Endothelial cell of umbilical vein (primary cell): ENCODE results near the gene FAM118A. TPM values are rescaled to one million over a fixed set of nuclear protein-coding genes. Genes with fewer than 3 reads are reported as not detected.

Experiments used
- BruUV-seq: library from RNA; stranded (reverse); fragments of 400-500 nt; replicated peaks from 2 replicates; lab custom pipeline; 2021; lab: Mats Ljungman, UMichigan
- CTCF ChIA-PET: fragments of 300-600, 350-600 bp; sonication (Branson Sonifier 250); formaldehyde crosslinking; loops from one replicate; lab custom pipeline; 2021; ENCODE audit warnings: antibody characterized with exemption, inconsistent platforms; lab: Charles Lee
- POLR2A ChIA-PET: fragments of 300-600, 350-600 bp; sonication (Branson Sonifier 250); formaldehyde crosslinking; loops from one replicate; lab custom pipeline; 2021; ENCODE audit warnings: antibody characterized with exemption, inconsistent platforms; lab: Charles Lee
- DNase-seq: peaks from one replicate; pipeline ENCODE4 v3.0.0-alpha.2; 2011; ENCODE audit warnings: low read depth, low spot score
- FAIRE-seq: peaks from 2 replicates; lab custom pipeline; 2011; peaks lifted over from hg19 to GRCh38; lab: Jason Lieb, UNC
- H2AFZ ChIP-seq: 2 replicates; pipeline ENCODE4 v1.6.0; 2012; ENCODE audit warnings: low read depth, low read length, control low read depth, inconsistent platforms
- H3K27ac ChIP-seq: 2 replicates; pipeline ENCODE4 v1.5.1; 2011; ENCODE audit warnings: low read depth, mild to moderate bottlenecking, control low read depth, low read length, moderate library complexity; ENCODE audit not compliant: insufficient read depth
- H3K27me3 ChIP-seq, 2 experiments: 2 replicates each; pipeline versions ENCODE4 v1.6.0 to v1.6.1; 2011; ENCODE audit warnings: low read length in 2 of 2, mixed read lengths in 1 of 2; ENCODE audit not compliant: control insufficient read depth in 2 of 2, insufficient read depth in 2 of 2
- H3K36me3 ChIP-seq, 2 experiments: 2 replicates in 1 of 2; 3 replicates in 1 of 2; pipeline ENCODE4 v1.5.1; 2011; ENCODE audit warnings: low read length in 2 of 2, mild to moderate bottlenecking in 1 of 2, moderate library complexity in 1 of 2; ENCODE audit not compliant: control insufficient read depth in 2 of 2, insufficient read depth in 2 of 2; ENCODE audit errors: extremely low read depth in 1 of 2
- H3K4me1 ChIP-seq: 3 replicates; pipeline ENCODE4 v1.5.1; 2011; ENCODE audit warnings: mild to moderate bottlenecking, low read length; ENCODE audit not compliant: control insufficient read depth, insufficient read depth; ENCODE audit errors: extremely low read depth
- H3K4me2 ChIP-seq: 2 replicates; pipeline ENCODE4 v1.6.1; 2011; ENCODE audit warnings: low read length, control low read depth, mixed read lengths; ENCODE audit not compliant: insufficient read depth
- H3K4me3 ChIP-seq, 3 experiments: fragments of 200-600 bp in 1 of 3; sonication (generic), shearing (Covaris generic) in 1 of 3; replicated peaks in 1 of 3; 2 replicates each; pipeline ENCODE4 v1.5.1; 2011 to 2016; ENCODE audit warnings: control low read depth in 3 of 3, low read length in 3 of 3, mild to moderate bottlenecking in 2 of 3, inconsistent platforms in 1 of 3, low read depth in 1 of 3, moderate library complexity in 1 of 3; ENCODE audit not compliant: insufficient read depth in 1 of 3
- H3K79me2 ChIP-seq: 2 replicates; pipeline ENCODE4 v1.6.0; 2012; ENCODE audit warnings: low read length, inconsistent platforms; ENCODE audit not compliant: control insufficient read depth, insufficient read depth
- H3K9ac ChIP-seq: replicated peaks from 2 replicates; pipeline ENCODE3; 2011; ENCODE audit warnings: low read length, control low read depth; ENCODE audit not compliant: insufficient read depth; ENCODE audit errors: extremely low read depth
- H3K9me1 ChIP-seq: replicated peaks from 3 replicates; pipeline ENCODE4 v1.6.0; 2011; ENCODE audit warnings: mild to moderate bottlenecking, low read length; ENCODE audit not compliant: control insufficient read depth, insufficient read depth; ENCODE audit errors: extremely low read depth
- H3K9me3 ChIP-seq: replicated peaks from 2 replicates; pipeline ENCODE4 v1.5.1; 2012; ENCODE audit warnings: low read length, inconsistent platforms; ENCODE audit not compliant: control insufficient read depth, insufficient read depth
- H4K20me1 ChIP-seq: replicated peaks from 2 replicates; pipeline ENCODE3; 2011; ENCODE audit warnings: mild to moderate bottlenecking, low read length; ENCODE audit not compliant: control insufficient read depth, insufficient read depth; ENCODE audit errors: extremely low read depth
- EZH2 ChIP-seq: IDR thresholded peaks from 2 replicates; pipeline ENCODE4 v1.6.1; 2012; ENCODE audit warnings: borderline replicate concordance, low read depth, mild to moderate bottlenecking, moderate library complexity, low read length, inconsistent platforms; ENCODE audit not compliant: severe bottlenecking
- FOS ChIP-seq: IDR thresholded peaks from 2 replicates; pipeline ENCODE4 v1.6.1; 2011; ENCODE audit warnings: mild to moderate bottlenecking, low read length, moderate library complexity, borderline replicate concordance; ENCODE audit not compliant: insufficient read depth
- GATA2 ChIP-seq: IDR thresholded peaks from 2 replicates; pipeline ENCODE4 v1.7.0; 2011; ENCODE audit warnings: low read depth, mild to moderate bottlenecking, moderate library complexity, mixed read lengths, low read length; ENCODE audit not compliant: insufficient read length, insufficient read depth
- JUN ChIP-seq: IDR thresholded peaks from 2 replicates; pipeline ENCODE4 v1.6.1; 2011; ENCODE audit warnings: borderline replicate concordance, low read depth; ENCODE audit not compliant: insufficient read length, insufficient read depth
- MYC ChIP-seq: IDR thresholded peaks from one replicate; pipeline ENCODE4 v1.6.1; 2011; ENCODE audit warnings: mild to moderate bottlenecking, low read depth, low read length
- POLR2A ChIP-seq: IDR thresholded peaks from 2 replicates; pipeline ENCODE4 v1.6.1; 2012; ENCODE audit warnings: low read depth, mild to moderate bottlenecking, control low read depth, low read length
- POLR2AphosphoS5 ChIP-seq: IDR thresholded peaks from 2 replicates; pipeline ENCODE4 v1.6.1; 2012; ENCODE audit warnings: low read depth, mild to moderate bottlenecking, control low read depth, low read length, moderate library complexity; ENCODE audit not compliant: insufficient read depth
- dilution Hi-C: fragments of 300-500 bp; cut with MboI; formaldehyde crosslinking; loops from one replicate; pipeline ENCODE4 v1.15.0; 2019; ENCODE audit warnings: low sequenced_read_pairs; ENCODE audit not compliant: extremely low pct_ligation_motif_present
- intact Hi-C: fragments of 100-400 bp; cut with micrococcal nuclease; formaldehyde crosslinking; loops from one replicate; pipeline ENCODE4 v1.10.0; 2022
- polyA plus RNA-seq, 4 experiments: library from polyadenylated mRNA; depleted of rRNA in 3 of 4; stranded (reverse) in 3 of 4; unstranded in 1 of 4; fragments of >200 nt; gene quantifications; 2 replicates each; pipeline versions ENCODE4 v1.2.1 to v1.2.3, GENCODE V29; 2011 to 2012; ENCODE audit warnings: missing spikeins in 1 of 4
- total RNA-seq: library from RNA; stranded (reverse); gene quantifications from 2 replicates; pipeline ENCODE4 v1.2.3, GENCODE V29; 2021
- TF ChIP-seq, protein P1 (sequence below): IDR thresholded peaks from 2 replicates; pipeline ENCODE4 v1.6.1; 2011; ENCODE audit not compliant: insufficient read depth, insufficient read length
- TF ChIP-seq, protein P2 (sequence below), 2 donors: IDR thresholded peaks; 1 replicate in 1 of 2; 2 replicates in 1 of 2; pipeline ENCODE4 v1.5.1; 2011; ENCODE audit warnings: low read length in 2 of 2, mild to moderate bottlenecking in 2 of 2, moderate library complexity in 2 of 2, control low read depth in 1 of 2, inconsistent platforms in 1 of 2, low read depth in 1 of 2; ENCODE audit not compliant: insufficient read depth in 1 of 2; ENCODE audit errors: extremely low read depth in 1 of 2

The FAM118A gene
- total and polyA plus RNA-seq, 2 donors (not counting 3 experiments of a cell fraction or from before 2014, with no cell fraction given) = 20.2 to 25.6 TPM

DNA sequence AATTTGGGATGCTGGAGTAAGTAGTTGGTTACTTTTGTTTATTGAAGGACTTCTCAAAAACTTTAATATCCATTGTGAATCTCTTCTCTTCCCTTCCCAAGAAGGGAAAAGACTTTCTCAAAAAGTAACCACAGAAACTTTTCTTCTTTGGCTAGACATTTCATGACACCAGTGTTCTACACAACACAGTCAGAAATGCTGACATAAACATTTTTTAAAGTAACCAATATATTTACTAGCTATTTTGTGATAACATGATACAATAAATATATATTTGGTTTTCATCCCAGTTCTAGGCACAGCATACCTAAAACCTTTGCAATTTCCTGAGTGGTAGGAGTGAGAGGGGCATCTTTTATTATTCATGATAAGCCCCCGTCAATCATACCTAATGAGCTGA, 47.8 kb downstream of the FAM118A start:
- no peak for DNase-seq
- H2AFZ ChIP-seq = no peak overlapping the region
- no peaks in the 10 kb centered on the region for H3K9me3 ChIP-seq
- intact Hi-C loops = no loop called here
- no peak for FAIRE-seq
- POLR2A ChIA-PET = no interaction called here
- no peaks in the 10 kb centered on the region for H3K9me1 ChIP-seq
- H4K20me1 ChIP-seq = no peaks in the 10 kb centered on the region
- H3K9ac ChIP-seq = no peak overlapping the region
- H3K36me3 ChIP-seq = no peaks in the 10 kb centered on the region
- CTCF ChIA-PET = interaction anchor here (1.0 to 1.3 kb wide), 2 partner anchors 10 to 13 kb away, joined by 3 read pairs; no protein-coding TSS in a partner anchor
- no peak overlapping the region for H3K4me3 ChIP-seq
- H3K4me1 ChIP-seq = no peaks in the 10 kb centered on the region
- no peaks in the 10 kb centered on the region for H3K79me2 ChIP-seq
- dilution Hi-C loops = no loop called here
- peaks cover 23 to 27% of the 10 kb centered on the region in 2 experiments for H3K27me3 ChIP-seq
- H3K27ac ChIP-seq = no peak overlapping the region
- no peak for TF ChIP-seq JUN
- no peak for TF ChIP-seq MYC
- TF ChIP-seq, protein P1, sequence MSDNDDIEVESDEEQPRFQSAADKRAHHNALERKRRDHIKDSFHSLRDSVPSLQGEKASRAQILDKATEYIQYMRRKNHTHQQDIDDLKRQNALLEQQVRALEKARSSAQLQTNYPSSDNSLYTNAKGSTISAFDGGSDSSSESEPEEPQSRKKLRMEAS = no peak
- TF ChIP-seq GATA2 = no peak
- no TSS peak for BruUV-seq
- no peak overlapping the region for H3K4me2 ChIP-seq

DNA sequence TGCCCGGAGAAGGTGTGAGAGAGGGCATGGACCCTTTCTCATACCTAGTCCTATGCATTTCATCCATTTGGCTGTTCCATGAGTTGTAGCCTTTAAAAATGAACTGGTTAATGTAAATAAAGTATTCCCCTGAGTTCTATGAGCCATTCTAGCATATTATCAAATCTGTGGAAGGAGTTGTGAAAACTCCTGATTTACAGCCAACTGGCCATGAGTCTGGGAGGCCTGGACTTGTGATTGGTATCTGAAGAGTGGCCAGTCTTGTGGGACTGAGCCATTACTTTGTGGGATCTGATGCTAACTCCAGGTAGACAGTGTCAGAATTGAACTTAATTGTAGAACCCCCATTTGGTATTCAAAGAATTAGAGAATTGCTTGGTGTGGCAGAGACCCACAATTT, 48.4 kb downstream of the FAM118A start:
- ChIA-PET POLR2A (no interaction called here), CTCF (no interaction called here)
- FAIRE-seq = no peak
- TF ChIP-seq FOS (no peak), POLR2A (no peak), JUN (no peak), MYC (no peak), GATA2 (no peak), POLR2AphosphoS5 (no peak), EZH2 (no peak)
- TF ChIP-seq, protein P2, sequence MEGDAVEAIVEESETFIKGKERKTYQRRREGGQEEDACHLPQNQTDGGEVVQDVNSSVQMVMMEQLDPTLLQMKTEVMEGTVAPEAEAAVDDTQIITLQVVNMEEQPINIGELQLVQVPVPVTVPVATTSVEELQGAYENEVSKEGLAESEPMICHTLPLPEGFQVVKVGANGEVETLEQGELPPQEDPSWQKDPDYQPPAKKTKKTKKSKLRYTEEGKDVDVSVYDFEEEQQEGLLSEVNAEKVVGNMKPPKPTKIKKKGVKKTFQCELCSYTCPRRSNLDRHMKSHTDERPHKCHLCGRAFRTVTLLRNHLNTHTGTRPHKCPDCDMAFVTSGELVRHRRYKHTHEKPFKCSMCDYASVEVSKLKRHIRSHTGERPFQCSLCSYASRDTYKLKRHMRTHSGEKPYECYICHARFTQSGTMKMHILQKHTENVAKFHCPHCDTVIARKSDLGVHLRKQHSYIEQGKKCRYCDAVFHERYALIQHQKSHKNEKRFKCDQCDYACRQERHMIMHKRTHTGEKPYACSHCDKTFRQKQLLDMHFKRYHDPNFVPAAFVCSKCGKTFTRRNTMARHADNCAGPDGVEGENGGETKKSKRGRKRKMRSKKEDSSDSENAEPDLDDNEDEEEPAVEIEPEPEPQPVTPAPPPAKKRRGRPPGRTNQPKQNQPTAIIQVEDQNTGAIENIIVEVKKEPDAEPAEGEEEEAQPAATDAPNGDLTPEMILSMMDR (IDR thresholded peaks at IDR 0.05; ENCODE audit: extremely low read depth in 1 of 2, insufficient read depth in 1 of 2, low read depth in 1 of 2, low read length in 2 of 2) = no peak
- TF ChIP-seq, protein P1 = no peak
- no TSS peak for BruUV-seq
- no peaks in the 10 kb centered on the region for H3K9me1 ChIP-seq
- dilution Hi-C loops = no loop called here
- no peaks in the 10 kb centered on the region for H3K79me2 ChIP-seq
- peaks cover 27 to 28% of the 10 kb centered on the region in 2 experiments for H3K27me3 ChIP-seq
- H3K4me3 ChIP-seq = no peak overlapping the region
- no peak overlapping the region for H2AFZ ChIP-seq
- H4K20me1 ChIP-seq = no peaks in the 10 kb centered on the region
- H3K27ac ChIP-seq = no peak overlapping the region
- H3K9ac ChIP-seq = no peak overlapping the region
- no peaks in the 10 kb centered on the region for H3K4me1 ChIP-seq
- intact Hi-C loops = no loop called here
- no peaks in the 10 kb centered on the region for H3K9me3 ChIP-seq
- no peak overlapping the region for H3K4me2 ChIP-seq
- no peaks in the 10 kb centered on the region for H3K36me3 ChIP-seq
- DNase-seq = no peak
